A549 (cell line): ENCODE results near the gene CCL15. TPM values are rescaled to one million over a fixed set of nuclear protein-coding genes. Genes with fewer than 3 reads are reported as not detected.
A peak's percentile ranks its signal among the peaks of the same experiment; 100 is the strongest.
"Not testable (repeated sequence)": the region's sequence is repeated elsewhere in the genome, so short reads cannot be mapped to it uniquely, and the experiment has no call there.

Experiments
- ATAC-seq, 2 experiments: fragments of 200-7000 bp in 1 of 2; fragments of >200 bp in 1 of 2; cut with Nextera tagmentation in 1 of 2; cut with Tn5 transposase in 1 of 2; 3 replicates each; pipeline versions ENCODE4 v1.8.0 to v1.9.1; 2018 to 2020; ENCODE audit warnings: mild to moderate bottlenecking in 1 of 2, moderate library complexity in 1 of 2
- CTCF ChIA-PET: fragments of 300-600 bp; sonication (Branson Sonifier 250); formaldehyde crosslinking; extraction: SDS; loops from one replicate; lab custom pipeline; 2021; ENCODE audit warnings: antibody characterized with exemption, inconsistent platforms; lab: Yijun Ruan, JAX
- POLR2A ChIA-PET: fragments of 350-600 bp; formaldehyde crosslinking; extraction: SDS; loops from one replicate; lab custom pipeline; 2021; ENCODE audit warnings: antibody characterized with exemption, inconsistent platforms; lab: Yijun Ruan, JAX
- DNase-seq, 2 experiments: peaks; one replicate each; pipeline versions ENCODE4 v3.0.0 to v3.0.0-alpha.2; 2011 to 2016; ENCODE audit warnings: low read depth in 1 of 2, low spot score in 1 of 2
- FAIRE-seq: peaks from 2 replicates; lab custom pipeline; 2011; peaks lifted over from hg19 to GRCh38; lab: Jason Lieb, UNC
- H3K27ac ChIP-seq, 2 experiments: fragments of >200 bp; sonication (Bioruptor Twin); formaldehyde crosslinking; 3 replicates each; pipeline ENCODE4 v1.5.1; 2016 to 2017
- H3K4me1 ChIP-seq: fragments of >200 bp; sonication (Bioruptor Twin); formaldehyde crosslinking; 3 replicates; pipeline ENCODE4 v1.6.1; 2016
- H3K4me2 ChIP-seq: fragments of >200 bp; sonication (Bioruptor Twin); formaldehyde crosslinking; 3 replicates; pipeline ENCODE4 v1.6.1; 2016
- H3K4me3 ChIP-seq: fragments of >200 bp; sonication (Bioruptor Twin); formaldehyde crosslinking; 3 replicates; pipeline ENCODE4 v1.5.1; 2016
- H3K9me3 ChIP-seq: fragments of >200 bp; sonication (Bioruptor Twin); formaldehyde crosslinking; 3 replicates; pipeline ENCODE4 v1.6.1; 2016
- E2F6 ChIP-seq: IDR thresholded peaks from 2 replicates; pipeline ENCODE4 v1.6.1; 2012; ENCODE audit warnings: low read depth, borderline replicate concordance
- EHF ChIP-seq: fragments of 250-450 bp; sonication (Bioruptor Pico); IDR thresholded peaks from 2 replicates; pipeline ENCODE4 v1.5.0; 2020; ENCODE audit warnings: mild to moderate bottlenecking
- HEYL ChIP-seq: fragments of 250-450 bp; sonication (Bioruptor Pico); IDR thresholded peaks from 2 replicates; pipeline ENCODE4 v1.8.0; 2021; ENCODE audit warnings: mild to moderate bottlenecking, moderate library complexity
- JUNB ChIP-seq: fragments of >200 bp; sonication (Bioruptor Twin); formaldehyde crosslinking; IDR thresholded peaks from 2 replicates; pipeline ENCODE4 v1.6.1; 2016
- RCOR1 ChIP-seq: fragments of 150-350 bp; IDR thresholded peaks from 2 replicates; pipeline ENCODE4 v1.6.1; 2014; ENCODE audit warnings: antibody characterized with exemption, low read length, low read depth
- REST ChIP-seq: fragments of 200-600 bp; sonication (generic); IDR thresholded peaks from 2 replicates; pipeline ENCODE4 v1.6.1; 2016; ENCODE audit warnings: antibody characterized with exemption, mild to moderate bottlenecking, moderate library complexity
- RNF2 ChIP-seq: fragments of 200-600 bp; sonication (generic); IDR thresholded peaks from 2 replicates; pipeline ENCODE4 v1.6.1; 2016; ENCODE audit warnings: low read depth, mild to moderate bottlenecking, antibody characterized with exemption, moderate library complexity, borderline replicate concordance
- ZFP36 ChIP-seq: fragments of 450-650 bp; IDR thresholded peaks from 2 replicates; pipeline ENCODE4 v1.6.1; 2014; ENCODE audit warnings: borderline replicate concordance; ENCODE audit not compliant: partially characterized antibody
- ZSCAN20 ChIP-seq: fragments of 250-450 bp; sonication (Bioruptor Pico); IDR thresholded peaks from 2 replicates; pipeline ENCODE4 v1.8.0; 2022; ENCODE audit warnings: mild to moderate bottlenecking, moderate library complexity
- WGBS: methylation state at CpG from one replicate; pipeline ENCODE4 v1.1.6; 2017; ENCODE audit errors: missing lambda C conversion rate; 5-methylcytosine and 5-hydroxymethylcytosine counted together
- polyA plus RNA-seq, 4 experiments: library from polyadenylated mRNA; depleted of rRNA in 3 of 4; stranded (reverse); fragments of >200 nt; fragmentation: RNase III in 1 of 4; extraction: RNeasy Plus Mini Kit Qiagen cat#74134 plus additional on column Dnase treatment in 1 of 4; gene quantifications; 2 replicates in 3 of 4; 3 replicates in 1 of 4; pipeline ENCODE4 v1.2.3, GENCODE V29; 2011 to 2017
- TF ChIP-seq, protein P1 (sequence below): fragments of 450-650 bp; IDR thresholded peaks from 2 replicates; pipeline ENCODE4 v1.6.1; 2014; ENCODE audit warnings: antibody characterized with exemption

Gene CCL15
- polyA plus RNA-seq, 2 of the 4 experiments (the other 2 are of a cell fraction) = 0.10 TPM; not detected in 1

DNA sequence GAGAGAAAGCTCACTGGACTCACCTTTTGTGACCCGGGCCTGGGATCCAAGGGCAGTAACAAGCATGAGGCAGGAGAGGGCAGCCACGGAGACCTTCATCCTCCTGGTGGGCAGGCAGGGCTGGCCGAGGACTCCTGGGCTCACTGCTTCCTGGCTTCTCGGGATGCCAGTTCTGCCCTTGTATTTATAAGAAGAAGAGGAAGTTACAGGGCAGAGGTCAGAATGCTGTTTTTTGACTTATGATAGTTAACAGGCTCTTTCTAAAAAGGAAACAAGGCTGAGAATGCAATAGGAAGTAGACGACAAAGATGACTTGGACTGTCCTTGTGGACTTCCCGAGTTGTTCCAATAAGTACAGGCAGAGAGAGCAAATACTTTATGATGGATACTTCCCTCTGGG lies 16.4 kb upstream of the CCL15 start, which contains the start of gene CCL23:
Gene CCL23 (minus strand): TSS at position 174 of the 400 bp plus-strand sequence. CDS start 75 bp downstream, at position 99.
- H3K4me2 ChIP-seq = no peak within 1 kb of the TSS
- POLR2A ChIA-PET = no interaction called here
- no peak within 1 kb of the TSS for H3K27ac ChIP-seq
- FAIRE-seq (no peak), ATAC-seq (peak; percentile 33 to 66; a peak in 4 of 6 replicates), DNase-seq (no peak)
- no peak within 1 kb of the TSS for H3K4me3 ChIP-seq
- no peaks in the 10 kb centered on the region for H3K4me1 ChIP-seq
- WGBS = 6% methylated on average over 6 of the region's 6 CpGs
- CTCF ChIA-PET = interaction anchor here (2.6 kb wide), 1 partner anchor 131 kb away, joined by 9 read pairs; no protein-coding TSS in a partner anchor
- TF ChIP-seq RNF2 = no peak
- TF ChIP-seq HEYL (CRISPR knock-in tag) = no peak
- no peak for TF ChIP-seq ZSCAN20 (CRISPR knock-in tag)
- no peak for TF ChIP-seq REST
- no peak for TF ChIP-seq ZFP36
- H3K9me3 ChIP-seq = peaks cover 2% of the 10 kb centered on the region; the same call in 2 of the 3 replicates

GRCh38 chr17:36016555-36016954 lies 15.2 kb upstream of the CCL15 start:
- Histone ChIP-seq H3K27ac (no peak overlapping the region), H3K9me3 (no peaks in the 10 kb centered on the region), H3K4me2 (no peak overlapping the region), H3K4me3 (no peak overlapping the region), H3K4me1 (no peaks in the 10 kb centered on the region)
- TF ChIP-seq E2F6 = no peak
- no peak for TF ChIP-seq RCOR1
- no peak for TF ChIP-seq EHF
- TF ChIP-seq REST = no peak
- TF ChIP-seq JUNB = no peak
- TF ChIP-seq, protein P1, sequence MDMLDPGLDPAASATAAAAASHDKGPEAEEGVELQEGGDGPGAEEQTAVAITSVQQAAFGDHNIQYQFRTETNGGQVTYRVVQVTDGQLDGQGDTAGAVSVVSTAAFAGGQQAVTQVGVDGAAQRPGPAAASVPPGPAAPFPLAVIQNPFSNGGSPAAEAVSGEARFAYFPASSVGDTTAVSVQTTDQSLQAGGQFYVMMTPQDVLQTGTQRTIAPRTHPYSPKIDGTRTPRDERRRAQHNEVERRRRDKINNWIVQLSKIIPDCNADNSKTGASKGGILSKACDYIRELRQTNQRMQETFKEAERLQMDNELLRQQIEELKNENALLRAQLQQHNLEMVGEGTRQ = no peak
- POLR2A ChIA-PET = no interaction called here
- no peak for ATAC-seq
- no peak for DNase-seq
- 23% methylated on average over 2 of the region's 2 CpGs for WGBS
- FAIRE-seq = no peak
- CTCF ChIA-PET = no interaction called here

- H3K27ac ChIP-seq, H3K9me3 ChIP-seq, DNase-seq, FAIRE-seq, H3K4me3 ChIP-seq, H3K4me1 ChIP-seq, POLR2A ChIA-PET, ATAC-seq, H3K4me2 ChIP-seq: not testable (repeated sequence)
- 47% methylated on average over 4 of the region's 4 CpGs for WGBS
- CTCF ChIA-PET = interaction anchor here (0.7 kb wide), 1 partner anchor 22 kb away, joined by 3 read pairs; no protein-coding TSS in a partner anchor
These were observed 14.5 kb upstream of the CCL15 start for GRCh38 chr17:36015895-36016294.
